Activated T-cell treated with anti-CD3 and anti-CD28 coated beads, Interleukin-2, amount 50 U/mL, for 1 hour (primary cell): Measurements from ENCODE around the gene SRGN.
"Not testable (repeated sequence)": the region's sequence is repeated elsewhere in the genome, so short reads cannot be mapped to it uniquely, and the experiment has no call there.

Source experiments
- DNase-seq: peaks from one replicate; pipeline ENCODE4 v3.0.0-alpha.2; 2020

SRGN gene

GRCh38 chr10:69091143-69091651 is 3.3 kb downstream of the SRGN start:
- DNase-seq = no peak

- peak; percentile 57 for DNase-seq
Measured at GRCh38 chr10:69092959-69093850, 5.3 kb downstream of the SRGN start.

GRCh38 chr10:69093933-69094332 is 6.0 kb downstream of the SRGN start:
- no peak for DNase-seq

- DNase-seq = no peak
Measured at GRCh38 chr10:69096045-69096444, 8.1 kb downstream of the SRGN start.

- DNase-seq = no peak
Measured at GRCh38 chr10:69097729-69098128, 9.8 kb downstream of the SRGN start.

- no peak for DNase-seq
Measured at GRCh38 chr10:69100136-69100872, 12.4 kb downstream of the SRGN start.

GRCh38 chr10:69101451-69102095 is 13.7 kb downstream of the SRGN start:
- DNase-seq = no peak

- DNase-seq = no peak
Measured at GRCh38 chr10:69102440-69102839, 14.5 kb downstream of the SRGN start.

- DNase-seq = no peak
Measured at GRCh38 chr10:69103784-69104183, 15.9 kb downstream of the SRGN start.

GRCh38 chr10:69104994-69105790 is 17.3 kb downstream of the SRGN start:
- DNase-seq = no peak

- DNase-seq = no peak
Measured at GRCh38 chr10:69107176-69107490, 19.2 kb downstream of the SRGN start.

- no peak for DNase-seq
Measured at GRCh38 chr10:69107699-69108098, 19.8 kb downstream of the SRGN start.

- DNase-seq = no peak
Measured at GRCh38 chr10:69119896-69120295, 32.0 kb downstream of the SRGN start.

GRCh38 chr10:69123306-69123746 is 35.4 kb downstream of the SRGN start:
- DNase-seq = no peak

GRCh38 chr10:69123747-69124562 is 36.1 kb downstream of the SRGN start, which contains the start of gene VPS26A:
Gene VPS26A (plus strand): TSS chr10:69124178. CDS start chr10:69124278, 100 bp downstream.
- DNase-seq = peak; percentile 99

- DNase-seq = peak; percentile 55
Measured at GRCh38 chr10:69124563-69125268, 36.8 kb downstream of the SRGN start.

- no peak for DNase-seq
Measured at GRCh38 chr10:69125554-69125953, 37.7 kb downstream of the SRGN start.

GRCh38 chr10:69130251-69130650 is 42.3 kb downstream of the SRGN start:
- DNase-seq = no peak

GRCh38 chr10:69139961-69140360 is 52.1 kb downstream of the SRGN start:
- DNase-seq = no peak

- DNase-seq = no peak
Measured at GRCh38 chr10:69141304-69141703, 53.4 kb downstream of the SRGN start.

- DNase-seq = not testable (repeated sequence)
Measured at GRCh38 chr10:69142074-69142473, 54.2 kb downstream of the SRGN start.
